Tibial nerve (tissue), 3 donors: ENCODE measurements around the gene EXOC4.

ENCODE experiments used
- CTCF ChIP-seq, 5 experiments: fragments of 200-600 bp in 3 of 5; fragments of 450-650 bp in 2 of 5; sonication (generic) in 3 of 5; IDR thresholded peaks; one replicate each; pipeline ENCODE4 v1.5.1; 2016 to 2019; ENCODE audit warnings: antibody characterized with exemption in 5 of 5, mild to moderate bottlenecking in 3 of 5, moderate library complexity in 2 of 5
- POLR2A ChIP-seq, 2 donors: fragments of 450-650 bp; IDR thresholded peaks; one replicate each; pipeline ENCODE4 v1.6.1; 2017; ENCODE audit warnings: antibody characterized with exemption in 2 of 2, mild to moderate bottlenecking in 2 of 2, moderate library complexity in 2 of 2

DNA sequence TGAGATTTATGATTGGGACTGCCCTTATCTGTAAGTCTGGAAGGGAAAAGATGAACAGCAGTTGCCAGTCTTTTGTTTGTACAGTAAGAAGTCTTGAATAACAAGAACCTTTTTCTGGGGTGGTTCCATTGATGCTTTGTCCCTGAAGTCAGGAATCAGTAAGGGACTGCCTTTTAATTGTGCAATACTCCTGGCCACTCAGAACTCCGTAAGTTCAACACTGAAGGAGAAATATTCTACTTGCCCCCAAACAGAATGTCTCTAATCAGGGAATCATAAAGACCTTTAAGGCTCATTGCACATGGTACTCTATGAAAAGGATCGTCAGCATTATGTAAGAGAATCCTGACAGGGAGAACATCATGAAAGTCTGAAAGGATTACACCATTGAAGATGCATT is 361.4 kb downstream of the EXOC4 start:
- TF ChIP-seq CTCF (IDR thresholded peaks at IDR 0.05): no peak
- no peak for TF ChIP-seq POLR2A (IDR thresholded peaks at IDR 0.05)
